ENCODE measurements around the gene SYP. TPM values are rescaled to one million over a fixed set of nuclear protein-coding genes. Genes with fewer than 3 reads are reported as not detected.
A peak's percentile ranks its signal among the peaks of the same experiment; 100 is the strongest.
"Not testable (repeated sequence)": the region's sequence is repeated elsewhere in the genome, so short reads cannot be mapped to it uniquely, and the experiment has no call there.

The SYP gene
- total RNA-seq, 1 experiment from 2014 or later = 7.0 TPM

- H3K9me3 Mint-ChIP-seq = no peaks in the 10 kb centered on the region
- POLR2A ChIA-PET = no interaction called here
- CTCF ChIA-PET = no interaction called here
These were observed 25.3 kb downstream of the SYP start for GRCh38 chrX:49174723-49175122.

GRCh38 chrX:49173544-49173943 is 26.4 kb downstream of the SYP start:
- Mint-ChIP-seq H3K36me3 (peaks cover 14% of the 10 kb centered on the region), H3K4me1 (peaks cover 18% of the 10 kb centered on the region), H3K27me3 (ENCODE audit: low read depth) (peaks cover 37% of the 10 kb centered on the region)
- POLR2A ChIA-PET; H3K27ac Mint-ChIP-seq; ATAC-seq; DNase-seq (ENCODE audit: low spot score); H3K9me3 Mint-ChIP-seq; CTCF ChIA-PET; H3K4me3 Mint-ChIP-seq: not testable (repeated sequence)

More at GRCh38 chrX:49174723-49175122, 25.3 kb downstream of the SYP start:
- ATAC-seq = peak; percentile 31
- peaks cover 18% of the 10 kb centered on the region for H3K4me1 Mint-ChIP-seq
- TF ChIP-seq RELA (CRISPR knock-in tag; IDR thresholded peaks at IDR 0.05; ENCODE audit: borderline replicate concordance) (no peak), ESRRA (CRISPR knock-in tag; IDR thresholded peaks at IDR 0.05; ENCODE audit: borderline replicate concordance) (no peak), ATF3 (CRISPR knock-in tag; conservative IDR thresholded peaks at IDR 0.05) (no peak)
- peaks cover 31% of the 10 kb centered on the region for H3K27me3 Mint-ChIP-seq (ENCODE audit: low read depth)
- no peak overlapping the region for H3K4me3 Mint-ChIP-seq
- DNase-seq (ENCODE audit: low spot score) = no peak
- peaks cover 22% of the 10 kb centered on the region for H3K36me3 Mint-ChIP-seq
- no peak overlapping the region for H3K27ac Mint-ChIP-seq

- no peak for TF ChIP-seq ERG (CRISPR knock-in tag; IDR thresholded peaks at IDR 0.05)
- TF ChIP-seq FOXP4 (CRISPR knock-in tag; IDR thresholded peaks at IDR 0.05) = no peak
- no peak for TF ChIP-seq NFATC4 (CRISPR knock-in tag; IDR thresholded peaks at IDR 0.05)
- no peak for TF ChIP-seq JUN (CRISPR knock-in tag; IDR thresholded peaks at IDR 0.05)
- no peak for TF ChIP-seq EMX1 (CRISPR knock-in tag; IDR thresholded peaks at IDR 0.05)
- no peak for TF ChIP-seq CTCF (IDR thresholded peaks at IDR 0.05)
- no peak for TF ChIP-seq GTF2I (CRISPR knock-in tag; conservative IDR thresholded peaks at IDR 0.05)
- TF ChIP-seq ZSCAN18 (CRISPR knock-in tag; IDR thresholded peaks at IDR 0.05) = no peak
- no peak for TF ChIP-seq USF1 (CRISPR knock-in tag; IDR thresholded peaks at IDR 0.05)
- no peak for TF ChIP-seq ATF1 (CRISPR knock-in tag; IDR thresholded peaks at IDR 0.05)
- TF ChIP-seq STAT6 (CRISPR knock-in tag; conservative IDR thresholded peaks at IDR 0.05; ENCODE audit: low read depth) = no peak
- TF ChIP-seq ZNF219 (CRISPR knock-in tag; IDR thresholded peaks at IDR 0.05; ENCODE audit: borderline replicate concordance) = no peak
- ATAC-seq (peak; percentile 38; the same call in 1 of the 2 replicates), DNase-seq (ENCODE audit: low spot score) (no peak)
- peaks cover 45% of the 10 kb centered on the region for H3K27me3 Mint-ChIP-seq (ENCODE audit: low read depth)
- H3K4me3 Mint-ChIP-seq = peak overlapping the region; percentile 72
- peaks cover 11% of the 10 kb centered on the region for H3K36me3 Mint-ChIP-seq
- H3K9me3 Mint-ChIP-seq = no peaks in the 10 kb centered on the region
- POLR2A ChIA-PET = interaction anchor here (0.9 to 1.2 kb wide), 2 partner anchors 17 to 28 kb away, joined by 4 read pairs; no protein-coding TSS in a partner anchor
- H3K4me1 Mint-ChIP-seq = peaks cover 24% of the 10 kb centered on the region
- CTCF ChIA-PET = interaction anchor here (0.6 to 1.8 kb wide), 5 partner anchors 9 to 83 kb away, joined by 3 to 6 read pairs (median 3); no protein-coding TSS in a partner anchor
- no peak overlapping the region for H3K27ac Mint-ChIP-seq
These were observed 27.7 kb downstream of the SYP start for GRCh38 chrX:49172280-49172780.
